BJ (cell line): ENCODE data around the gene LRRC41. TPM values are rescaled to one million over a fixed set of nuclear protein-coding genes. Genes with fewer than 3 reads are reported as not detected.
"Not testable (repeated sequence)": the region's sequence is repeated elsewhere in the genome, so short reads cannot be mapped to it uniquely, and the experiment has no call there.

Source experiments
- CTCF ChIA-PET: fragments of 350-600 bp; formaldehyde crosslinking; extraction: SDS; loops from one replicate; lab custom pipeline; 2021; ENCODE audit warnings: antibody characterized with exemption, inconsistent platforms; lab: Yijun Ruan, JAX
- POLR2A ChIA-PET: fragments of 300-600 bp; sonication (Branson Sonifier 250); formaldehyde crosslinking; extraction: SDS; loops from one replicate; lab custom pipeline; 2021; ENCODE audit warnings: antibody characterized with exemption; lab: Charles Lee
- DNase-seq: peaks from one replicate; pipeline ENCODE4 v3.0.0-alpha.2; 2011; ENCODE audit warnings: low read depth
- H3K27me3 ChIP-seq: 2 replicates; pipeline ENCODE4 v1.6.0; 2011; ENCODE audit warnings: low read length; ENCODE audit not compliant: control insufficient read depth, insufficient read depth
- H3K36me3 ChIP-seq: 2 replicates; pipeline ENCODE4 v1.5.1; 2011; ENCODE audit warnings: low read length; ENCODE audit not compliant: control insufficient read depth, insufficient read depth
- H3K4me3 ChIP-seq: 2 replicates; pipeline ENCODE4 v1.5.1; 2011; ENCODE audit warnings: low read depth, mild to moderate bottlenecking, control low read depth, low read length
- CTCF ChIP-seq: IDR thresholded peaks from 2 replicates; pipeline ENCODE4 v1.5.1; 2011; ENCODE audit warnings: low read depth, mild to moderate bottlenecking, control low read depth, inconsistent platforms, low read length, moderate library complexity; ENCODE audit not compliant: insufficient read depth
- polyA plus RNA-seq: library from polyadenylated mRNA; depleted of rRNA; stranded (reverse); fragments of >200 nt; gene quantifications from 2 replicates; pipeline ENCODE4 v1.2.3, GENCODE V29; 2011

LRRC41 gene
- polyA plus RNA-seq, 1 experiment: 101 TPM

- TF ChIP-seq CTCF: peak; percentile 36
- CTCF ChIA-PET: interaction anchor here (0.5 to 1.9 kb wide), 8 partner anchors 9 to 194 kb away, joined by 3 to 11 read pairs (median 3); partner anchors contain the start of genes LRRC41 and UQCRH
- no peak overlapping the region for H3K4me3 ChIP-seq
- H3K36me3 ChIP-seq: no peaks in the 10 kb centered on the region
- POLR2A ChIA-PET: no interaction called here
- DNase-seq: no peak
- H3K27me3 ChIP-seq: no peaks in the 10 kb centered on the region
Measured at GRCh38 chr1:46333300-46334029, 30.0 kb upstream of the LRRC41 start.

- H3K4me3 ChIP-seq, DNase-seq, POLR2A ChIA-PET, H3K27me3 ChIP-seq, H3K36me3 ChIP-seq, CTCF ChIA-PET: not testable (repeated sequence)
Measured at GRCh38 chr1:46331786-46332540, 28.5 kb upstream of the LRRC41 start.

GRCh38 chr1:46330381-46330780, 27.0 kb upstream of the LRRC41 start:
- DNase-seq, H3K4me3 ChIP-seq, H3K36me3 ChIP-seq, POLR2A ChIA-PET, H3K27me3 ChIP-seq: not testable (repeated sequence)
- CTCF ChIA-PET: interaction anchor here (0.7 kb wide), 1 partner anchor 107 kb away, joined by 3 read pairs; no protein-coding TSS in a partner anchor

- H3K27me3 ChIP-seq, CTCF ChIA-PET, DNase-seq, POLR2A ChIA-PET, H3K4me3 ChIP-seq, H3K36me3 ChIP-seq: not testable (repeated sequence)
Measured at GRCh38 chr1:46329807-46330206, 26.4 kb upstream of the LRRC41 start.

- H3K27me3 ChIP-seq, DNase-seq, H3K36me3 ChIP-seq, H3K4me3 ChIP-seq: not testable (repeated sequence)
- ChIA-PET CTCF (interaction anchor here (1.2 to 2.6 kb wide), 3 partner anchors 11 to 19 kb away, joined by 3 to 7 read pairs (median 4); partner anchors contain the start of gene NSUN4), POLR2A (interaction anchor here (0.6 kb wide), 1 partner anchor 330 kb away, joined by 4 read pairs; no protein-coding TSS in a partner anchor)
Measured at GRCh38 chr1:46328182-46328581, 24.8 kb upstream of the LRRC41 start.

- POLR2A ChIA-PET, DNase-seq, H3K4me3 ChIP-seq, H3K27me3 ChIP-seq, H3K36me3 ChIP-seq: not testable (repeated sequence)
- CTCF ChIA-PET: interaction anchor here (0.5 kb wide), 1 partner anchor 105 kb away, joined by 3 read pairs; no protein-coding TSS in a partner anchor
Measured at GRCh38 chr1:46325285-46326076, 22.1 kb upstream of the LRRC41 start.

GRCh38 chr1:46322191-46322590, 18.8 kb upstream of the LRRC41 start:
- CTCF ChIA-PET, POLR2A ChIA-PET, DNase-seq: not testable (repeated sequence)

GRCh38 chr1:46319960-46320914, 16.8 kb upstream of the LRRC41 start:
- CTCF ChIA-PET: interaction anchor here (0.5 to 1.4 kb wide), 2 partner anchors 21 to 924 kb away, joined by 3 to 5 read pairs; partner anchors contain the start of gene NSUN4
- DNase-seq, H3K4me3 ChIP-seq, H3K36me3 ChIP-seq, POLR2A ChIA-PET, H3K27me3 ChIP-seq: not testable (repeated sequence)

More at GRCh38 chr1:46322191-46322590, 18.8 kb upstream of the LRRC41 start:
- H3K27me3 ChIP-seq, H3K4me3 ChIP-seq, H3K36me3 ChIP-seq: not testable (repeated sequence)

GRCh38 chr1:46319301-46319700, 15.9 kb upstream of the LRRC41 start:
- POLR2A ChIA-PET, DNase-seq, H3K36me3 ChIP-seq, H3K27me3 ChIP-seq, H3K4me3 ChIP-seq: not testable (repeated sequence)
- CTCF ChIA-PET: interaction anchor here (0.7 to 1.4 kb wide), 2 partner anchors 14 to 22 kb away, joined by 3 to 5 read pairs; partner anchors contain the start of gene NSUN4
